AG09309 (cell line): ENCODE results near the gene EBF3.

Source experiments
- DNase-seq: peaks from one replicate; pipeline ENCODE4 v3.0.0-alpha.2; 2010; ENCODE audit warnings: low read depth
- H3K4me3 ChIP-seq: 2 replicates; pipeline ENCODE4 v1.5.1; 2011; ENCODE audit warnings: mild to moderate bottlenecking, low read depth, low read length, moderate library complexity; ENCODE audit not compliant: control insufficient read depth
- TF ChIP-seq, protein P1 (sequence below): IDR thresholded peaks from 2 replicates; pipeline ENCODE4 v1.5.1; 2011; ENCODE audit warnings: mild to moderate bottlenecking, low read depth, low read length, inconsistent platforms; ENCODE audit not compliant: insufficient read depth, control insufficient read depth; ENCODE audit errors: missing control alignments

The EBF3 gene

DNA sequence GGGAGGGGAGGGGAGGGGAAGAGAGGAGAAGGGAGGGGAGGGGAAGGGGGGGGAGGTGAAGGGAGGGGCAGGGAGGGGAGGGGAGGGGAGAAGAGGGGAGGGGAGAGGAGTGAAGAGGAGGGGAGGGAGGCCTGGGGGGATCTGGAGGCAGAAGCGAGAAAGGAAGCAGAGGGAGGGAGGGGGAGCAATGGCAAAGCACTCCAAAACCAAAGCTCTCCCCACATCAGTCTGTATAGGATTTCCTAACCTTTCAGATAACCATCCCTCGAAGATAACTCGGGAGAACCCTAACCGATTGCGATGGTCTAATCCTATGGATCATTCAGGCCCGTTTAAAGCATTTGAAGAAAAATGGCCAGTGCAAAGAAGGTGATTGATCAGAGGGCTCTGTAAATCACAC is 19.0 kb downstream of the EBF3 start:
- DNase-seq = no peak
- TF ChIP-seq, protein P1, sequence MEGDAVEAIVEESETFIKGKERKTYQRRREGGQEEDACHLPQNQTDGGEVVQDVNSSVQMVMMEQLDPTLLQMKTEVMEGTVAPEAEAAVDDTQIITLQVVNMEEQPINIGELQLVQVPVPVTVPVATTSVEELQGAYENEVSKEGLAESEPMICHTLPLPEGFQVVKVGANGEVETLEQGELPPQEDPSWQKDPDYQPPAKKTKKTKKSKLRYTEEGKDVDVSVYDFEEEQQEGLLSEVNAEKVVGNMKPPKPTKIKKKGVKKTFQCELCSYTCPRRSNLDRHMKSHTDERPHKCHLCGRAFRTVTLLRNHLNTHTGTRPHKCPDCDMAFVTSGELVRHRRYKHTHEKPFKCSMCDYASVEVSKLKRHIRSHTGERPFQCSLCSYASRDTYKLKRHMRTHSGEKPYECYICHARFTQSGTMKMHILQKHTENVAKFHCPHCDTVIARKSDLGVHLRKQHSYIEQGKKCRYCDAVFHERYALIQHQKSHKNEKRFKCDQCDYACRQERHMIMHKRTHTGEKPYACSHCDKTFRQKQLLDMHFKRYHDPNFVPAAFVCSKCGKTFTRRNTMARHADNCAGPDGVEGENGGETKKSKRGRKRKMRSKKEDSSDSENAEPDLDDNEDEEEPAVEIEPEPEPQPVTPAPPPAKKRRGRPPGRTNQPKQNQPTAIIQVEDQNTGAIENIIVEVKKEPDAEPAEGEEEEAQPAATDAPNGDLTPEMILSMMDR = no peak
- H3K4me3 ChIP-seq = no peak overlapping the region

DNA sequence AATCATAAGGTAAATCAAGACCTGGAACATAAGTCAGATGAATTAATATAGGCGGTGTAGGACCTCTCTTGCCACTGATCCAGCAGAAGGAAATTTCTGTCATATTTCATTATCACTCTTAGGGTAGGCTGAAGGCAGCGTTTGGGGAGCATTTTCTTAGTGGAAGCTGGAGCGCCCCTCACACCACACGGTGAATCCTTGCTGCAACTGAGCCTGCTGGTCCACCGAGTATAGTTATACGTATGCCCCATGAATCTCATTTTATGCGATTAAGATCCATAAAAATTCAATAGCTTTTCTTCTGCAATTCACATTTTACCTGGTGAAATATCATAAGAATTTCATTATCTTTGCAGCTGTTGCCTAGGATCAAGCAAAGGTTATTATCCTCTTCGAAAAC is 19.6 kb downstream of the EBF3 start:
- TF ChIP-seq, protein P1 = no peak
- no peak for DNase-seq
- H3K4me3 ChIP-seq = no peak overlapping the region

DNA sequence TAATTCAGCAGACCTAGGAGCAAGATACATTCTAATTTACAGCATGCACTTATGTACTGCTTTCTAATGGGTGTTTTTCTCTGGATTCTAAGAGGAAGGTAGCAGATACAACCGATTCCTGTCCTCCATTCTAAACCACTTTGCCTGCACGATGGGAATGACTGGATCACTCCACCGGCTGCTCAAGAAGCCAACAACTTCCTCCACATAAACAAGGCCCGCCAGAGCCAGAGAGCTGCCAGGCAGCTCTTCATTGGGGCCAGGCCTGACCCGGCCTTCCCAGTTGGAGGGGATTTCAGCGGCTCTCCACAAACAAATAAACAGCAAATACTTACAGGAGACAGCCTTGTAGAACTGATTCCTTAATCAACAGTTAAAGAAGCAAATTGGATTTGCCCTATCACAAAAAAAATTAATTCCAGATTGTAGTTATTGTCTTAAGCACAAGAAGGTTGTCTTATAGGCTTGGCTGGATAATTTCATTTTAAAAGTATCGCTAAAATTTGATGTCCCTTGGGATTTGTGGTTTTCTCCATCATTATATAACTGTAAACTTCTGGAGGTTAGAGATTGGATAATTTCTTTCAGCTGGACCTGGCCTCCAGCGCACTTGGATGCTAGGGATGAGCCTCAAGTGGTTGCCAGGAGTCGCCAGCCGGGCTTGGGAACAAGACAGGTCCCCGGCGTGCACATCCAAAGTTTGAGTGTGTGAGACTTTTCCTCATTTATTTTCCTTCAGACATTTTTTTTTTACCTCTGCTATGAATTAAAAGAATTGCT is 20.9 kb downstream of the EBF3 start:
- no peak overlapping the region for H3K4me3 ChIP-seq
- DNase-seq = no peak
- TF ChIP-seq, protein P1 = no peak

DNA sequence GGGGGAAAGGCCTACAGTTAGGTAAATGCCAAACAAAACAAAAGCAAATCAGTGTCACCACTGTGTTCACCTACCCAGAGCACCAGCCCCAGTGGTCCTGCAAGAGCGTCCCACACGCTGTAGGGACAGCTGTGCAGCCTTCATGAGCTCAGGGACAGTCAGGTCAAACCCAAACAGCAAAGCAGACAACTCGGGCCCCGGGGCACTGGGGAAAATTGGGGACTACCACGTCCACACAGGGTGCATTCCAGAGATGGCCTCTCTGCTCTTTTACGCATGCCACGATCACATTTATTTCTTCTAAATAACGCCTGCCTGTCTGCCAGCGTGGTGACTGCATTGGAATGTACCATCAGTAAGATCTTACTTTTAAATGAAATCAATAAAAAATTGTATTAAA is 21.7 kb downstream of the EBF3 start:
- TF ChIP-seq, protein P1 = no peak
- no peak for DNase-seq

DNA sequence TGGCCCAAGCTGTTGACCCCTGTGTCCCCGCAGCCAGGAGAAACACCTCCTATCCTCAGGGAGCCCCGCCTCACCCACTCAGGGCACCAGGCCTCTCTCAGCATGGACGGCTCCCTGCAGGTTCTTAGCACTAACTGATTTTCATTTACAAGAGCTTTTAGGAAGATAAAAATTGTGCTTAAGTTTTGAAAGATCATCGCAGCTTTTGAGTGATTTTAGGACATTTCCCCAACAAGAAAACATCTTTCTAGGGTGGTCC is 22.1 kb downstream of the EBF3 start:
- DNase-seq = no peak
- TF ChIP-seq, protein P1 = no peak
- H3K4me3 ChIP-seq = no peak overlapping the region

More for the DNA sequence above, 21.7 kb downstream of the EBF3 start:
- H3K4me3 ChIP-seq = no peak overlapping the region

DNA sequence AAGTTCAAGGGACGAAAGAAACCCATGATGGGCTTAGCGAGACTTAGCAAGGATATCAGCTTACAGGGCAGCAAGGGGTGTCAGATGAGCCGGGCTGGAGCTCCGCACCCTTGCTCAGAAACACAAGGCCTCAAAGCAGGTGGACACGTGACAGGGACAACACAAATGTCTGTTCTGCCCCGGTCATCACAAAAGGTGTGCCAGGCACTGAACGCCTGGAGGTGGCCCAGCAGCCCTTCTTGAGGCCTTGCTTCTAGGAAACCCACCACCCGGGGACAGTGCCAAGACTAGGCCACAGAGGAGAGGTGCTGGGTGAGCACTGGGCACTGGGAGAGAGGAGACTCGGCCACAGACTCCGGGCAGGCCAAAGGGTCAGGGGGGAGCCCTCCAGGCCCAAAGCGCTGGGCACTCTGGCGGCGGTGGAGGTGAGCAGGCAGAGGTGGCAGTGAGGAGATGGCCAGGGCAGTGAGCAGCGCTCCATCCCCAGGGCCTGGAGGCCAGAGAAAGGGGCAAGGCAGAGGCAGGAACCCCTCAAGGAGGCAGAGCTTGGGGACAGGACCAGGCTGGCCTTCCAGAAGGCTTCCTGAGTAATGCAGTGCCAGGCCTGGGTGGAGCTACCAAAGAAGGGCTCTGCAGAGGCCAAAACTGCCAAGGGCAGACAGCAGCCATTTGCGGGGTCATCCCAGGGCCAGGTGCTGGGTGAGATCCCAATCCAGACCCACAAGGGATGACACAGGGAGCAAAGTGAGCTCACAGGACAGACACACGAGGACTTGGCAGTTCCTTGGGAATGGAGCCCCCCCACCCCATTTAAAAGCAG is 22.7 kb downstream of the EBF3 start:
- no peak overlapping the region for H3K4me3 ChIP-seq
- TF ChIP-seq, protein P1 = no peak
- no peak for DNase-seq
